ENCODE results near the gene ELAC2. TPM values are rescaled to one million over a fixed set of nuclear protein-coding genes. Genes with fewer than 3 reads are reported as not detected.

ELAC2 gene
- total RNA-seq, 4 donors from 2014 or later, result 54.8 to 87.8 (median 62.6) TPM

- H3K27me3 ChIP-seq, result no peaks in the 10 kb centered on the region
- no peak for DNase-seq
- WGBS, 2 donors, result 94% methylated on average over 7 of the region's 14 CpGs; no CpG with 5 or more reads in 1 of the 2 donors
- peaks cover 0 to 4% (median 0%) of the 10 kb centered on the region in 3 donors for H3K4me1 ChIP-seq
- no peaks in the 10 kb centered on the region for H3K9me3 ChIP-seq
- intact Hi-C loops (cut with DNase I), result no loop called here
- H3K4me3 ChIP-seq, result no peak overlapping the region
- H3K27ac ChIP-seq, result no peak overlapping the region
- H3K36me3 ChIP-seq, result peaks cover 45 to 79% (median 60%) of the 10 kb centered on the region in 3 donors
- TF ChIP-seq CTCF (IDR thresholded peaks at IDR 0.05) (no peak), POLR2A (IDR thresholded peaks at IDR 0.05) (no peak)
Observed at GRCh38 chr17:12992676-12993075, 25.2 kb downstream of the ELAC2 start.

- H3K4me1 ChIP-seq, result peaks cover 0 to 22% (median 3%) of the 10 kb centered on the region in 3 donors
- H3K36me3 ChIP-seq, result peaks cover 32 to 62% (median 47%) of the 10 kb centered on the region in 3 donors
- intact Hi-C loops (cut with DNase I), result no loop called here
- 94 to 96% methylated on average over 12 of the region's 12 CpGs for WGBS, 2 donors
- no peak overlapping the region for H3K4me3 ChIP-seq
- no peak overlapping the region for H3K27ac ChIP-seq
- no peaks in the 10 kb centered on the region for H3K9me3 ChIP-seq
- TF ChIP-seq CTCF (IDR thresholded peaks at IDR 0.05), result no peak
- no peak for TF ChIP-seq POLR2A (IDR thresholded peaks at IDR 0.05)
- no peak for DNase-seq
- no peaks in the 10 kb centered on the region for H3K27me3 ChIP-seq
Observed at GRCh38 chr17:12990926-12991325, 26.9 kb downstream of the ELAC2 start.

GRCh38 chr17:12990041-12990808 lies 27.6 kb downstream of the ELAC2 start:
- Histone ChIP-seq H3K36me3 (peaks cover 25 to 55% (median 40%) of the 10 kb centered on the region in 3 donors), H3K27me3 (no peaks in the 10 kb centered on the region), H3K4me3 (no peak overlapping the region), H3K27ac (no peak overlapping the region), H3K9me3 (no peaks in the 10 kb centered on the region), H3K4me1 (peaks cover 0 to 29% (median 3%) of the 10 kb centered on the region in 3 donors)
- no peak for DNase-seq
- intact Hi-C loops (cut with DNase I), result no loop called here
- no peak for TF ChIP-seq CTCF (IDR thresholded peaks at IDR 0.05)
- TF ChIP-seq POLR2A (IDR thresholded peaks at IDR 0.05), result no peak
- 61 to 79% methylated on average over 10 to 21 of the region's 25 CpGs for WGBS, 2 donors

GRCh38 chr17:12987120-12987519 lies 30.7 kb downstream of the ELAC2 start:
- no peak overlapping the region for H3K27ac ChIP-seq
- H3K27me3 ChIP-seq, result no peaks in the 10 kb centered on the region
- DNase-seq, result no peak
- 34 to 52% methylated on average over 10 to 11 of the region's 12 CpGs for WGBS, 2 donors
- H3K9me3 ChIP-seq, result no peaks in the 10 kb centered on the region
- intact Hi-C loops (cut with DNase I), result no loop called here
- no peak overlapping the region for H3K4me3 ChIP-seq
- H3K4me1 ChIP-seq, result peaks cover 0 to 38% (median 3%) of the 10 kb centered on the region in 3 donors
- TF ChIP-seq CTCF (IDR thresholded peaks at IDR 0.05), result no peak
- H3K36me3 ChIP-seq, result peaks cover 0 to 24% (median 11%) of the 10 kb centered on the region in 3 donors

- no peak for DNase-seq
- no peaks in the 10 kb centered on the region for H3K27me3 ChIP-seq
- H3K27ac ChIP-seq, result peak overlapping the region in 1 of 4 donors; percentile 11
- 56 to 68% methylated on average over 14 of the region's 14 CpGs for WGBS, 2 donors
- H3K9me3 ChIP-seq, result no peaks in the 10 kb centered on the region
- TF ChIP-seq POLR2A (IDR thresholded peaks at IDR 0.05), result no peak
- TF ChIP-seq CTCF (IDR thresholded peaks at IDR 0.05), result no peak
- H3K36me3 ChIP-seq, result peaks cover 0 to 9% (median 0%) of the 10 kb centered on the region in 3 donors
- peaks cover 0 to 38% (median 3%) of the 10 kb centered on the region in 3 donors for H3K4me1 ChIP-seq
- intact Hi-C loops (cut with DNase I), result no loop called here
- H3K4me3 ChIP-seq, result no peak overlapping the region
Observed at GRCh38 chr17:12985431-12986293, 32.2 kb downstream of the ELAC2 start.
